ENCODE results near the gene SLC10A7. TPM values are rescaled to one million over a fixed set of nuclear protein-coding genes. Genes with fewer than 3 reads are reported as not detected.

Gene SLC10A7
- total RNA-seq, 4 donors from 2014 or later: 12.0 to 56.1 (median 15.9) TPM

GRCh38 chr4:146490106-146490505, 31.6 kb downstream of the SLC10A7 start:
- TF ChIP-seq EP300 (IDR thresholded peaks at IDR 0.05; ENCODE audit: low read depth): no peak
- TF ChIP-seq POLR2A (IDR thresholded peaks at IDR 0.05): no peak
- no peak for TF ChIP-seq CTCF (IDR thresholded peaks at IDR 0.05)
- no peak for TF ChIP-seq POLR2AphosphoS5 (IDR thresholded peaks at IDR 0.05)
- Histone ChIP-seq H3K4me3 (no peak overlapping the region), H3K27ac (no peak overlapping the region), H3K9me3 (no peaks in the 10 kb centered on the region), H3K27me3 (no peaks in the 10 kb centered on the region), H3K36me3 (peaks cover 0 to 3% (median 1%) of the 10 kb centered on the region in 4 donors), H3K4me1 (no peaks in the 10 kb centered on the region)
- no peak for DNase-seq
- intact Hi-C loops (cut with DNase I; ENCODE audit: low total_unique reads) (no loop called here), in situ Hi-C loops (cut with MboI; ENCODE audit: low pct_ligation_motif_present in 1 of 4, low pct_unique_long_range_greater_than_20kb in 1 of 4, low sequenced_read_pairs in 3 of 4) (no loop called here)
- WGBS, 2 donors (ENCODE audit: low coverage in 1 of 2): 91 to 96% methylated on average over 2 of the region's 2 CpGs

- Histone ChIP-seq H3K9me3 (peaks cover 4 to 5% of the 10 kb centered on the region in 2 donors), H3K4me1 (no peaks in the 10 kb centered on the region), H3K36me3 (peaks cover 0 to 3% (median 1%) of the 10 kb centered on the region in 4 donors), H3K27ac (no peak overlapping the region), H3K4me3 (no peak overlapping the region), H3K27me3 (no peaks in the 10 kb centered on the region)
- intact Hi-C loops (cut with DNase I; ENCODE audit: low total_unique reads): no loop called here
- WGBS, 2 donors (ENCODE audit: low coverage in 1 of 2): 52 to 67% methylated on average over 3 of the region's 3 CpGs
- no peak for DNase-seq
- TF ChIP-seq POLR2A (IDR thresholded peaks at IDR 0.05) (no peak), CTCF (IDR thresholded peaks at IDR 0.05) (no peak), POLR2AphosphoS5 (IDR thresholded peaks at IDR 0.05) (no peak), EP300 (IDR thresholded peaks at IDR 0.05; ENCODE audit: low read depth) (no peak)
- in situ Hi-C loops (cut with MboI; ENCODE audit: low pct_ligation_motif_present in 1 of 4, low pct_unique_long_range_greater_than_20kb in 1 of 4, low sequenced_read_pairs in 3 of 4): no loop called here
Observed at GRCh38 chr4:146488495-146489174, 33.1 kb downstream of the SLC10A7 start.

GRCh38 chr4:146486565-146486964, 35.2 kb downstream of the SLC10A7 start:
- no peak overlapping the region for H3K27ac ChIP-seq
- no peak for DNase-seq
- peaks cover 0 to 11% (median 4%) of the 10 kb centered on the region in 4 donors for H3K36me3 ChIP-seq
- in situ Hi-C loops (cut with MboI; ENCODE audit: low pct_ligation_motif_present in 1 of 4, low pct_unique_long_range_greater_than_20kb in 1 of 4, low sequenced_read_pairs in 3 of 4) (no loop called here), intact Hi-C loops (cut with DNase I; ENCODE audit: low total_unique reads) (no loop called here)
- peaks cover 5 to 18% of the 10 kb centered on the region in 2 donors for H3K9me3 ChIP-seq
- 88% methylated on average over 1 of the region's 1 CpG; no CpG with 5 or more reads in 1 of the 2 donors for WGBS, 2 donors (ENCODE audit: low coverage in 1 of 2)
- H3K27me3 ChIP-seq: no peaks in the 10 kb centered on the region
- no peak for TF ChIP-seq POLR2AphosphoS5 (IDR thresholded peaks at IDR 0.05)
- no peak for TF ChIP-seq EP300 (IDR thresholded peaks at IDR 0.05; ENCODE audit: low read depth)
- no peak for TF ChIP-seq POLR2A (IDR thresholded peaks at IDR 0.05)
- TF ChIP-seq CTCF (IDR thresholded peaks at IDR 0.05): no peak
- H3K4me1 ChIP-seq: no peaks in the 10 kb centered on the region
- H3K4me3 ChIP-seq: no peak overlapping the region

- Histone ChIP-seq H3K27ac (no peak overlapping the region), H3K9me3 (peaks cover 5 to 18% of the 10 kb centered on the region in 2 donors), H3K4me1 (no peaks in the 10 kb centered on the region), H3K36me3 (peaks cover 0 to 11% (median 4%) of the 10 kb centered on the region in 4 donors), H3K4me3 (no peak overlapping the region), H3K27me3 (no peaks in the 10 kb centered on the region)
- TF ChIP-seq POLR2A (IDR thresholded peaks at IDR 0.05): no peak
- TF ChIP-seq EP300 (IDR thresholded peaks at IDR 0.05; ENCODE audit: low read depth): no peak
- no peak for TF ChIP-seq CTCF (IDR thresholded peaks at IDR 0.05)
- no peak for TF ChIP-seq POLR2AphosphoS5 (IDR thresholded peaks at IDR 0.05)
- intact Hi-C loops (cut with DNase I; ENCODE audit: low total_unique reads): no loop called here
- in situ Hi-C loops (cut with MboI; ENCODE audit: low pct_ligation_motif_present in 1 of 4, low pct_unique_long_range_greater_than_20kb in 1 of 4, low sequenced_read_pairs in 3 of 4): no loop called here
- no peak for DNase-seq
Observed at GRCh38 chr4:146485968-146486367, 35.8 kb downstream of the SLC10A7 start.
